H1 (cell line): ENCODE measurements around the gene MIS18A. TPM values are rescaled to one million over a fixed set of nuclear protein-coding genes. Genes with fewer than 3 reads are reported as not detected.

Experiments
- CTCF ChIA-PET: fragments of 300-600 bp; sonication (Branson Sonifier 250); formaldehyde crosslinking; loops from one replicate; lab custom pipeline; 2021; ENCODE audit not compliant: partially characterized antibody; lab: Charles Lee
- POLR2A ChIA-PET: fragments of 300-600 bp; sonication (Branson Sonifier 250); formaldehyde crosslinking; loops from one replicate; lab custom pipeline; 2021; ENCODE audit warnings: inconsistent platforms; ENCODE audit not compliant: partially characterized antibody; lab: Charles Lee
- DNase-seq, 2 experiments: peaks; one replicate each; pipeline versions ENCODE4 v3.0.0 to v3.0.0-alpha.2; 2010 to 2022; ENCODE audit warnings: low spot score in 2 of 2, low read depth in 1 of 2, mixed read lengths in 1 of 2
- FAIRE-seq: peaks from 2 replicates; lab custom pipeline; 2011; peaks lifted over from hg19 to GRCh38; lab: Jason Lieb, UNC
- H2AFZ ChIP-seq: 2 replicates; pipeline ENCODE4 v1.8.1; 2012; ENCODE audit warnings: low read length, inconsistent platforms
- H2AK5ac ChIP-seq: 2 replicates; pipeline ENCODE4 v1.6.1; 2013; ENCODE audit warnings: low read depth, low read length
- H2BK120ac ChIP-seq: replicated peaks from 2 replicates; pipeline ENCODE3; 2013; ENCODE audit warnings: low read depth, low read length, inconsistent platforms
- H2BK12ac ChIP-seq: 2 replicates; pipeline ENCODE4 v1.6.1; 2013; ENCODE audit warnings: low read depth, low read length
- H2BK15ac ChIP-seq: 2 replicates; pipeline ENCODE4 v1.6.1; 2013; ENCODE audit warnings: low read length
- H2BK20ac ChIP-seq: 2 replicates; pipeline ENCODE4 v1.6.1; 2013; ENCODE audit warnings: low read length
- H2BK5ac ChIP-seq: 2 replicates; pipeline ENCODE4 v1.6.1; 2013; ENCODE audit warnings: low read depth, low read length
- H3K14ac ChIP-seq: 2 replicates; pipeline ENCODE4 v1.6.1; 2013; ENCODE audit warnings: inconsistent platforms; ENCODE audit not compliant: insufficient read length
- H3K18ac ChIP-seq: 2 replicates; pipeline ENCODE4 v1.6.1; 2013; ENCODE audit warnings: low read length; ENCODE audit errors: extremely low read depth
- H3K23ac ChIP-seq: 2 replicates; pipeline ENCODE4 v1.6.1; 2013; ENCODE audit warnings: inconsistent platforms; ENCODE audit not compliant: insufficient read length
- H3K23me2 ChIP-seq: 2 replicates; pipeline ENCODE4 v1.6.1; 2013; ENCODE audit warnings: low read depth, low read length
- H3K27ac ChIP-seq: 2 replicates; pipeline ENCODE4 v1.6.1; 2011; ENCODE audit warnings: low read depth, low read length, inconsistent platforms
- H3K27me3 ChIP-seq, 4 experiments: replicated peaks in 1 of 4; 1 replicate in 1 of 4; 2 replicates in 3 of 4; pipeline versions ENCODE4 v1.6.1 to v1.8.1; 2011 to 2013; ENCODE audit warnings: low read length in 3 of 4, mild to moderate bottlenecking in 3 of 4, inconsistent platforms in 2 of 4, mixed read lengths in 2 of 4, moderate library complexity in 1 of 4; ENCODE audit not compliant: control insufficient read depth in 3 of 4, insufficient read depth in 3 of 4; ENCODE audit errors: extremely low read depth in 1 of 4
- H3K36me3 ChIP-seq, 4 experiments: 2 replicates each; pipeline versions ENCODE4 v1.6.1 to v1.8.1; 2011 to 2013; ENCODE audit warnings: mild to moderate bottlenecking in 4 of 4, low read length in 3 of 4, moderate library complexity in 2 of 4, control low read depth in 1 of 4, inconsistent platforms in 1 of 4; ENCODE audit not compliant: insufficient read depth in 4 of 4, control insufficient read depth in 2 of 4
- H3K4ac ChIP-seq: replicated peaks from 2 replicates; pipeline ENCODE3; 2013; ENCODE audit warnings: low read length, low read depth, mixed read lengths, inconsistent platforms; ENCODE audit not compliant: insufficient read length
- H3K4me1 ChIP-seq, 4 experiments: replicated peaks in 1 of 4; 1 replicate in 1 of 4; 2 replicates in 3 of 4; pipeline versions ENCODE4 v1.6.1 to v1.8.1; 2011 to 2013; ENCODE audit warnings: low read length in 3 of 4, inconsistent platforms in 2 of 4, mixed read lengths in 1 of 4; ENCODE audit not compliant: insufficient read depth in 4 of 4, control insufficient read depth in 3 of 4
- H3K4me2 ChIP-seq, 2 experiments: 2 replicates each; pipeline versions ENCODE4 v1.6.1 to v1.8.1; 2011 to 2013; ENCODE audit warnings: low read depth in 2 of 2, low read length in 2 of 2, control low read depth in 1 of 2, inconsistent platforms in 1 of 2, mild to moderate bottlenecking in 1 of 2; ENCODE audit not compliant: insufficient read depth in 1 of 2
- H3K4me3 ChIP-seq, 4 experiments: fragments of 200-600, 300-600 bp in 1 of 4; sonication (generic), shearing (Covaris generic), sonication (Bioruptor Twin) in 1 of 4; 2 replicates each; pipeline versions ENCODE4 v1.5.1 to v1.8.1; 2011 to 2016; ENCODE audit warnings: low read length in 4 of 4, low read depth in 3 of 4, control low read depth in 2 of 4, inconsistent platforms in 2 of 4, mild to moderate bottlenecking in 2 of 4, mixed read lengths in 1 of 4, moderate library complexity in 1 of 4; ENCODE audit not compliant: insufficient read depth in 2 of 4; ENCODE audit errors: extremely low read depth in 1 of 4
- H3K56ac ChIP-seq: replicated peaks from 2 replicates; pipeline ENCODE3; 2013; ENCODE audit warnings: low read depth, mild to moderate bottlenecking, mixed read lengths, low read length, inconsistent platforms; ENCODE audit not compliant: insufficient read length
- H3K79me1 ChIP-seq: 2 replicates; pipeline ENCODE4 v1.6.1; 2013; ENCODE audit warnings: low read depth, low read length, control low read depth
- H3K79me2 ChIP-seq, 2 experiments: 2 replicates each; pipeline versions ENCODE4 v1.6.1 to v1.8.1; 2012 to 2013; ENCODE audit warnings: low read length in 2 of 2, mild to moderate bottlenecking in 2 of 2, inconsistent platforms in 1 of 2; ENCODE audit not compliant: insufficient read depth in 2 of 2, control insufficient read depth in 1 of 2
- H3K9ac ChIP-seq, 4 experiments: replicated peaks in 1 of 4; 1 replicate in 1 of 4; 2 replicates in 3 of 4; pipeline versions ENCODE4 v1.6.1 to v1.8.1; 2011 to 2013; ENCODE audit warnings: low read depth in 3 of 4, low read length in 3 of 4, control low read depth in 2 of 4, mild to moderate bottlenecking in 2 of 4, moderate library complexity in 2 of 4, inconsistent platforms in 1 of 4; ENCODE audit errors: extremely low read depth in 1 of 4
- H3K9me3 ChIP-seq, 2 experiments: 2 replicates each; pipeline versions ENCODE4 v1.6.1 to v1.8.1; 2012 to 2013; ENCODE audit warnings: mild to moderate bottlenecking in 2 of 2, moderate library complexity in 2 of 2, control low read depth in 1 of 2, inconsistent platforms in 1 of 2, low read depth in 1 of 2, low read length in 1 of 2, mixed read lengths in 1 of 2; ENCODE audit not compliant: insufficient read depth in 2 of 2
- H4K20me1 ChIP-seq, 2 experiments: replicated peaks in 1 of 2; 2 replicates each; pipeline versions ENCODE3 to v1.8.1; 2011 to 2013; ENCODE audit warnings: inconsistent platforms in 2 of 2, low read length in 2 of 2, mild to moderate bottlenecking in 1 of 2; ENCODE audit not compliant: insufficient read depth in 2 of 2, control insufficient read depth in 1 of 2
- H4K5ac ChIP-seq: 2 replicates; pipeline ENCODE4 v1.6.1; 2013; ENCODE audit warnings: low read length, low read depth, mixed read lengths, inconsistent platforms; ENCODE audit not compliant: insufficient read length
- H4K8ac ChIP-seq: 2 replicates; pipeline ENCODE4 v1.8.0; 2013; ENCODE audit warnings: mild to moderate bottlenecking, moderate library complexity, low read length, inconsistent platforms; ENCODE audit not compliant: insufficient read depth; ENCODE audit errors: extremely low read depth
- H4K91ac ChIP-seq: replicated peaks from 2 replicates; pipeline ENCODE3; 2013; ENCODE audit warnings: low read length, mixed read lengths, inconsistent platforms; ENCODE audit not compliant: insufficient read length
- BACH1 ChIP-seq: IDR thresholded peaks from 2 replicates; pipeline ENCODE4 v1.6.1; 2012; ENCODE audit warnings: low read length, improper control_type of control experiment
- POLR2A ChIP-seq, 2 experiments: IDR thresholded peaks; 1 replicate in 1 of 2; 2 replicates in 1 of 2; pipeline ENCODE4 v1.6.1; 2011; ENCODE audit warnings: low read depth in 2 of 2, low read length in 2 of 2, mild to moderate bottlenecking in 2 of 2; ENCODE audit errors: control extremely low read depth in 1 of 2
- WGBS, 2 experiments: shearing (Covaris generic) in 1 of 2; methylation state at CpG; one replicate each; pipeline versions ENCODE4 v1.1.6 to v1.1.7; 2013 to 2015; ENCODE audit warnings: low lambda C conversion rate in 2 of 2, mixed read lengths in 2 of 2, inconsistent platforms in 1 of 2, low coverage in 1 of 2, missing lambda C conversion rate in 1 of 2; ENCODE audit not compliant: insufficient replicate concordance in 2 of 2, insufficient coverage in 1 of 2, insufficient read length in 1 of 2; ENCODE audit errors: extremely low coverage in 1 of 2, missing lambda C conversion rate in 1 of 2; 5-methylcytosine and 5-hydroxymethylcytosine counted together
- polyA plus RNA-seq, 7 experiments: library from polyadenylated mRNA; depleted of rRNA in 3 of 7; stranded (reverse) in 5 of 7; unstranded in 2 of 7; fragments of >200 nt in 5 of 7; fragments of 200-250 nt in 2 of 7; gene quantifications; 1 replicate in 5 of 7; 2 replicates in 1 of 7; 4 replicates in 1 of 7; pipeline versions ENCODE4 v1.2.1 to v1.2.3, GENCODE V29; 2011 to 2013; ENCODE audit warnings: missing spikeins in 2 of 7, mixed read lengths in 2 of 7
- total RNA-seq: library from RNA; stranded (reverse); fragmentation: NEBNext Ultra II Directional; extraction: Animal tissue kit (Norgen Biotek cat#: 25700); gene quantifications from 2 replicates; pipeline ENCODE4 v1.2.1, GENCODE V29; 2021

MIS18A gene
- total and polyA plus RNA-seq, 2 of the 8 experiments (the other 6 are each of a cell fraction or from before 2014, with no cell fraction given) = 28.9 to 53.0 TPM

DNA sequence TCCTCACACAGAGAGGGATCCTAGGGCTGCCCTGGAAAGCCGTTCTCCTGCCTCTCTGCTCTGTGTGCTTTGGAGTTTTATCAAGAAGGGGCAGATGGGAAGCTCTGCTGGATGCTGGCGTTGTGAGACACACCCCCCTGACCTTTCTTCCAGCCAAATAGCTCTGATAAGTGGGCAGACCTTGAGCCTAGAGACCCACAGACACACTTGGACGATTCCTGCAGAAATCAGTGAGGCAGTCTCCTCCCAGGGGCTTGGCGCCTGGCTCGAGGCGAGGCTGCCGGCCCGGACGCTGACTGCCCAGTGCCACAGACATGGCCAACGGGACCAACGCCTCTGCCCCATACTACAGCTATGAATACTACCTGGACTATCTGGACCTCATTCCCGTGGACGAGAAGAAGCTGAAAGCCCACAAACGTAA is 19.8 kb upstream of the MIS18A start, which contains the start of gene MRAP:
Gene MRAP (plus strand): TSS at position 198 of the 424 bp plus-strand sequence. CDS start 117 bp downstream, at position 315.
- no peak for FAIRE-seq
- H2BK120ac ChIP-seq = no peak within 1 kb of the TSS
- H4K5ac ChIP-seq = no peak within 1 kb of the TSS

More for the DNA sequence above, 19.8 kb upstream of the MIS18A start, which contains the start of gene MRAP:
- no peak within 1 kb of the TSS for H2AK5ac ChIP-seq
- H3K27me3 ChIP-seq = no peaks in the 10 kb centered on the region
- peaks cover 0 to 3% (median 0%) of the 10 kb centered on the region in 4 experiments; a peak in 1 of 8 replicates for H3K36me3 ChIP-seq
- 96% methylated on average over 13 of the region's 14 CpGs; no CpG with 5 or more reads in 1 of the 2 experiments for WGBS, 2 experiments
- H2BK12ac ChIP-seq = no peak within 1 kb of the TSS
- H3K4me2 ChIP-seq = no peak within 1 kb of the TSS
- no peak within 1 kb of the TSS for H3K9ac ChIP-seq
- H3K79me2 ChIP-seq = no peaks in the 10 kb centered on the region
- no peaks in the 10 kb centered on the region for H3K4me1 ChIP-seq
- no peak within 1 kb of the TSS for H3K23ac ChIP-seq
- H2BK15ac ChIP-seq = no peak within 1 kb of the TSS
- peaks cover 0 to 3% of the 10 kb centered on the region in 2 experiments; a peak in 1 of 4 replicates for H3K9me3 ChIP-seq
- no peak within 1 kb of the TSS for H3K56ac ChIP-seq
- H3K23me2 ChIP-seq = no peaks in the 10 kb centered on the region; the same call in 1 of the 2 replicates
- no peak within 1 kb of the TSS for H3K4ac ChIP-seq
- no peak within 1 kb of the TSS for H3K4me3 ChIP-seq
- H2AFZ ChIP-seq = no peak within 1 kb of the TSS
- no peaks in the 10 kb centered on the region for H3K79me1 ChIP-seq
- no peak within 1 kb of the TSS for H4K91ac ChIP-seq
- H3K18ac ChIP-seq = no peak within 1 kb of the TSS
- no peak for DNase-seq
- H3K27ac ChIP-seq = no peak within 1 kb of the TSS
- H2BK20ac ChIP-seq = no peak within 1 kb of the TSS
- POLR2A ChIA-PET = no interaction called here
- no peak for TF ChIP-seq POLR2A (IDR thresholded peaks at IDR 0.05; ENCODE audit: control extremely low read depth in 1 of 2, low read depth in 2 of 2, low read length in 2 of 2)
- no peak for TF ChIP-seq BACH1
- TF ChIP-seq, all 59 proteins: peak for 0
- H4K8ac ChIP-seq = 0 out of 2 replicates have a peak within 1 kb of the TSS, but pooled peaks have one; percentile 35
- CTCF ChIA-PET = interaction anchor here (1.1 to 1.9 kb wide), 3 partner anchors 12 to 77 kb away, joined by 3 to 5 read pairs (median 3); no protein-coding TSS in a partner anchor
- H4K20me1 ChIP-seq = peaks cover 0 to 7% of the 10 kb centered on the region in 2 experiments
- H2BK5ac ChIP-seq = no peak within 1 kb of the TSS
- H3K14ac ChIP-seq = no peak within 1 kb of the TSS
